HG02870 (cell line): ENCODE data around the gene SCGB1C2.
"Not testable (repeated sequence)": the region's sequence is repeated elsewhere in the genome, so short reads cannot be mapped to it uniquely, and the experiment has no call there.

ENCODE experiments used
- ATAC-seq: cut with Tn5 transposase; IDR thresholded peaks from one replicate; pipeline ENCODE4 v1.9.1; 2021; ENCODE audit warnings: mild to moderate bottlenecking, moderate library complexity; ENCODE audit not compliant: unreplicated experiment

The SCGB1C2 gene

DNA sequence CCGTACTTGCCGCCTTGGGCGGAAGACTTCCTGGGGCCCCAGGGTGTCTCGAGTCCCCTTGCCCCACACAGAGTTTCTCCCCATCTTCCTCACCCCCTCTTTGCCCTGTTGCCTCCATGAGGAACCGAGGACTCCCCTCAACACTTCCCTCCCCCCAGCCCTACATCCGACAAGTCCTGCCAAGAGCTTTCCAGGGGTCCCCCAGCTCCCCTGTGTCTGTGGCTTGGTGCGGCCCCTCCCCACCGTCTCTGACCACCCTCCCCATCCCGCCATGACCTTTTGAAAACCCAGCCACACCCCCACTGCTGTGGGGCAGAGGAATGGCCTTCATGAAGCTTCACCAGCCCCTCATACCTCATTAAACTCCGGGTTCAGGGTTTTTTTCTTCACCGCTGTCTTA is 11.4 kb downstream of the SCGB1C2 start:
- ATAC-seq, result no peak

DNA sequence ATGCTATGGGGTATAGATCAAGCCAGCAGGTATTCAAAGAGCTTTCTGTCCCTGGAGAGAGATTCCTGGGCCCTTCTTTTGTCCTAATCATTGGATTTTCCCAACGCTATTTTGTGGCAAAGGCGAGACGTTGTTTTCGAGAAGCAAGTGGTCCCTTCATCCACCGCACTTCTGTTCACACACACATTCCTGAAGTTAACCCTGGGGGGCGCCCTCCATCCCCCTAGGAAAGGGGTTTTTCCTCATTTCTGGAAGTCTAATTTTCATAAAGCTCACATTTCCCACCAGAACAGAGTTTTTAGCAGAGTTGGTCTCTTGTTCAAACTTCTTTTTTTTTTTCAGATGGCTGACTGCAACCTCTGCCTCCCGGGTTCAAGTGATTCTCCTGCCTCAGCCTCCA is 11.9 kb downstream of the SCGB1C2 start:
- no peak for ATAC-seq

DNA sequence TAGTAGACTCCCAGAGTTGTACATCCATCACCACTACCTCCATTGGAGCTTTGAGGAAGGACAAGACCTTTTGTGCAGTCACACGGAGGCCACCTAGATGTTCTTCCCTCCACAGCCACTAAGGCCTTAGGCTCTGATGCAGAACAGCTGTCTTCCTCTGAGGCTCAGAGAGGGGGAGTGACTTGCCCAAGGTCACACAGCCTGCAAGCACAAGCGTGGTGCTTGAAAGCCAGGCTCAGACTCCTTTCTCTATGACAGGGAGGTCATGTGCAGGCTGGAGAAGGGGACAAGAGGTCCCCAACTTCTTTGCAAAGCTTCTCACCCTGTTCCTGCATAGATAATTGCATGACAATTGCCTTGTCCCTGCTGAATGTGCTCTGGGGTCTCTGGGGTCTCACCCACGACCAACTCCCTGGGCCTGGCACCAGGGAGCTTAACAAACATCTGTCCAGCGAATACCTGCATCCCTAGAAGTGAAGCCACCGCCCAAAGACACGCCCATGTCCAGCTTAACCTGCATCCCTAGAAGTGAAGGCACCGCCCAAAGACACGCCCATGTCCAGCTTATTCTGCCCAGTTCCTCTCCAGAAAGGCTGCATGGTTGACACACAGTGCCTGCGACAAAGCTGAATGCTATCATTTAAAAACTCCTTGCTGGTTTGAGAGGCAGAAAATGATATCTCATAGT is 12.7 kb downstream of the SCGB1C2 start:
- no peak for ATAC-seq

DNA sequence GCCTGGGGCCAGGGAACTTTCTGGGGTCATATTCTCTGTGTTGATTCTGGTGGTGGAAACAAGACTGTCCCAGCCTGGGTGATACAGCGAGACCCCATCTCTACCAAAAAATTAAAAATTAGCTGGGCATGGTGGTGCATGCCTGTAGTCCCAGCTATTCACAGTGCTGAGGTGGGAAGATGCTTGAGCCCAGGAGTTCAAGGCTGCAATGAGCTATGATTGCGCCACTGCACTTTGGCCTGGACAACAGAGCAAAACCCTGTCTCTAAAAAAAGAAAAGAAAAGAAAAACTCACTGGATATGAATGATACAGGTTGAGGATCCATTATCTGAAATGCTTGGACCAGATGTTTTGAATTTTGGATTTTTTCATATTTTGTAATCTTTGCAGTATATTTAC is 13.6 kb downstream of the SCGB1C2 start:
- no peak for ATAC-seq

DNA sequence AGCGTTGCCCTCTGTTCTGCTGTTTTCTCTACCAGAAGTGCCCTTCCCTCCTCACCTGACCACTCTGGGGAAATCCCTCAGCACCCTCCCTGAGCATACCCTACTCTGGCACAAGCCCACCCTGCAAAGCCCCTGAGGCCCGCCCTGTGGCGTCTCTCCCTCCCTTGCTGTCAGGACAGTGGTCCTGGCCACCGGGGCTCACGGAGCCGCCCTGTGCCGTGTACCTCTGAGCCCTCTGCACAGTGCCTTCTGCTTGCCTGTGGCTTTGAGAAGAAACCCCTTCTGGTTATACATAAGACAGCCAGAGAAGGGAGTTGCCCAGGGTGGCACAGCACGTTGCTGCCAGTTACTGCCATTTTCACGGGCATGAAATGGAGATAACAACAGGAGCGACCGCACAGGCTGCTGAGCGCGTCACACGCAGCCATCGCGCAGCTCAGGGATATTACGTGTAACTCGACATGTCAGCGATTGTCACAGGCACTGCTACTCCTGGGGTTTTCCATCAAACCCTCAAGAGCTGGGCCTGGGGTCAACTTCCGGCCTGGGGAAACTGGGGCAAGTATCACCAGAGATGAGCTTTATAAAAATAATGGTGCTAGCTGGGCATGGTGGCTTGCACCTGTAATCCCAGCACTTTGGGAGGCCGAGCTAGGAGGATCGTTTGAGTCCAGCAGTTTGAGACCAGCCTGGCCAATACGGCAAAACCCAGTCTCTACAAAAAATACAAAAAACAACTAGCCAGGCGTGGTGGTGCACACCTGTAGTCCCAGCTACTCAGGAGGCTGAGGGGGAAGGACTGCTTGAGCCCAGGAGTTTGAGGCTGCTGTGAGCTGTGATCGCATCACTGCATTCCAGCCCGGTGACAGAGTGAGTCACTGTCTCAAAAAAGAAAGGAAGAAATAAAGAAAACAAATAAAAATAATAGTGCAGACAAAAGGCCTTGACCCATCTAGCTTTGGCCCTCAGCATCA is 14.8 kb downstream of the SCGB1C2 start:
- ATAC-seq, result no peak

DNA sequence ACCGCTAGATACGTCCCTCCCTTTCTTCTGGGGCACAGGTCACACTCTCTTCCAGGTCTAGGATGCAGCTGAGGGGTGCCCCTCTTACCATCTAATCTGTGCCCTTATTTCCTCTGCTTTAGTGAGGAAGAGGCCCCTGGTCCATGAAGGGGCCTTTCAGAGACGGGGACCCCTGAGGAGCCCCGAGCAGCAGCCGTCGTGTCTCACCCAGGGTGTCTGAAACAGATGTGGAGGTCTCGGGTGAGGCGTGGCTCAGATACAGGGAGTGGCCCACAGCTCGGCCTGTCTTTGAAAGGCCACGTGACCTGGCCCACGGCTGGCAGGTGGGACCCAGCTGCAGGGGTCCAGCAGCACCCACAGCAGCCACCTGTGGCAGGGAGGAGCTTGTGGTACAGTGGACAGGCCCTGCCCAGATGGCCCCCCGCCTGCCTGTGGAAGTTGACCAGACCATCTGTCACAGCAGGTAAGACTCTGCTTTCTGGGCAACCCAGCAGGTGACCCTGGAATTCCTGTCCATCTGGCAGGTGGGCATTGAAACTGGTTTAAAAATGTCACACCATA is 15.6 kb downstream of the SCGB1C2 start:
- ATAC-seq, result no peak

DNA sequence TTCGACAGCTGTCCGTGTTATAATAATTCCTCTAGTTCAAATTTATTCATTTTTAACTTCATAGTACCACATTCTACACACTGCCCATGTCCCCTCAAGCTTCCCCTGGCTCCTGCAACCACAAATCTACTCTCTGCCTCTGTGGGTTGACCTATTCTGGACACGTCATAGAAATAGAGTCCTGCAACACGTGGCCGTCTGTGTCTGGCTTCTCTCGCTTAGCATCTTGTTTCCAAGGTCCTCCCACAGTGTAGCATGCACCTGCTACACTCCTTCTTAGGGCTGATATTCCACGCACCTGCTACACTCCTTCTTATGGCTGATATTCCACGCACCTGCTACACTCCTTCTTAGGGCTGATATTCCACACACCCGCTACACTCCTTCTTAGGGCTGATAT is 16.5 kb downstream of the SCGB1C2 start:
- no peak for ATAC-seq

DNA sequence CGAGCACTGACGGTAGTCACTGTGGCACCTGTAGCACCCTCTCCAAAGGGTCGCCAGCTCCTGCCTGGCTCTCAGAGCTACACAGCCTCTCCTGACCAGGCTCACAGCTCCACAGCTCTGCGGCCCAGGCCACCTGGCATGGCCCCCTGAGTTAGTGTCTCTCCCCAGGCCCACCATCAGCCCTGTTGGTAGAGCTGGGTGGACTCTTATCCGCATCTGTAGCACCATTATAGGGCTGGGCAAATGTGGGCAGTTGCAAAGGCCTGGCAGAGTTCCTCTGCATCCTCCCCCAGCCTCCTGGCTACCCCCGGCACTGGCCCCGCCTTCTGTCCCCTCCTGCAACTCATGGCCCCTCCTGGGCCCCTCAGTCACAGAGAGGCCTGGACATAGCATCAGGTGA is 18.2 kb downstream of the SCGB1C2 start:
- no peak for ATAC-seq

DNA sequence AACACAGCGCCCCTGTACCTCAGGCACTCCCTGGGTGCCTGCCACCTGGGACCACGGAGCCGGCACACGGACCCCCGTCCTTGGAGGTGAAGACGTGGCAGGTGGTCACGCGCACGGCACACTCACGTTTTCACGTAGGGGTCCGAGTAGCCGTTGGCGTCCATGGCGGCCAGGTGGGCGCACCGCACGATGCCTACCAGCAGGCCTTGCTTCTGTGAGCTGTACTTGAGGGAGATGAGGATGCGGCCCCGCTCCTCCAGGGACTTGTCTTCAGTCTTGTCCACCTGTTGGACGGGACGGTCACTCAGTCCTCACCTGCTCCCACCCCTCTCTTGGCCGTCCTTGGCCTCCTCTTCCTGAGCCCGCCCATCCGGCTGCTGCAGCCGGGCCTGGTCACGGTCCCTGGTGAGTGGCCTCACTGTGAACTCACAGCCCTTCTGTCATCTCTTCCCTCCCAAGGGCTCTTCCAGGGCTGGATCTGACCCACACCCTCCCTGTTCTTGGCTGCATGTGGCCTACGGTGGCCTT is 18.8 kb downstream of the SCGB1C2 start:
- no peak for ATAC-seq

DNA sequence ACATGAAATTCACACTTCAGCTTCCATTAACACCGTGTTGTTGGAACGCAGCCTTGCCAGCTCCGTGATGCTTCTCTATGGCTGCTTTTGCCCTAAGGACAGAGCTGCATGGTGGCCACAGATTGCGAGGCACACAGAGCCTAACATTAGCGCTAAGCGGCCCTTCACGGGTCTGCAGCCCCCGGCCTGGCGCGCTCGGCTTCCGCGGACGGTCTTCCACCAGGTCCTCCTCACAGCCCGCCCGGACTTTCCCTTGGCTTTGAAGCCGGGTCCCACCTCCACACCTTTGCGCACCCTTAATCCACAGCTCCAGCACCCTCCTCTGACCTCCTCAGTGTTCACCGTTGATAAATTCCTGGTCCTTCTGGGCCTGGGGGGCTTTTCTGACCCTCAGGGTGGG is 19.6 kb downstream of the SCGB1C2 start:
- ATAC-seq, result no peak

DNA sequence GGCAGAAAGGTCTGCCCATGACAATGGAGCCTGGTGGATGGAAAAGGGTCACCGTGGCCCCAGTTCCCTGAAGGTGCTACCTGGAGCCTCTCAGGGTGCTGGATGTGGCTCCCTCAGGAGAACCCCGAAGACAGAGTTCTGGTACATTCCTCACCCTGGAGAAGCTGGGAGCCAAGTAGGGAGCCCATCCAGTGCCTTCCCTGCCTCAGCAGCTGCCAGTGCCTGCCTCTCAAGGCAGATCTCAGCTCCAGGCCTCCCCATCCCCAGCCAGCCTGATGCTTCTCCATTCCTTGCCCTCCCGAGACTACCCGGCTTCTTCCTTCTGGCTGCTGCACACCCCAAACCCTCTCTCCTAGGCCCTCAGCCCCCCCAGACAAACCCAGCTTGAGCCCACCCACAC is 20.5 kb downstream of the SCGB1C2 start:
- no peak for ATAC-seq

DNA sequence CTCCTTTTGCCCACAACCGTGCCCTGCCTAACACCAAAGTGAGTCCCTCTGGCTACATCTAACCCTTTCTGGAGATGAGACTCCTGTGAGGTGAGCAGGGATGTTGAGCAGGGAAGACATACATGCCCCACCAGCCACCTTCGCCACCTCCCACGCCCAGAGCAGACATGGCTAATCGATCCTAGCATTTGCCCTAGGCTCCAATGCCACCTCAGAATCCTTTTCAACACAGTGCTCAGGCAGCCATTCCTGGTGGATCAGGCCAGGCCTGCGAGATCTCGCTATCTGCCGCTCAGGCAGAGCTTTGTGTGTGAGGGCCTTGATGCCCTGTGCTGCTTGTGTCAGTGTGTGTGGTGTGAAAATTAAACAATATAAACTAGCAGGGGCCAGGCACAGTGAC is 21.0 kb downstream of the SCGB1C2 start:
- no peak for ATAC-seq

DNA sequence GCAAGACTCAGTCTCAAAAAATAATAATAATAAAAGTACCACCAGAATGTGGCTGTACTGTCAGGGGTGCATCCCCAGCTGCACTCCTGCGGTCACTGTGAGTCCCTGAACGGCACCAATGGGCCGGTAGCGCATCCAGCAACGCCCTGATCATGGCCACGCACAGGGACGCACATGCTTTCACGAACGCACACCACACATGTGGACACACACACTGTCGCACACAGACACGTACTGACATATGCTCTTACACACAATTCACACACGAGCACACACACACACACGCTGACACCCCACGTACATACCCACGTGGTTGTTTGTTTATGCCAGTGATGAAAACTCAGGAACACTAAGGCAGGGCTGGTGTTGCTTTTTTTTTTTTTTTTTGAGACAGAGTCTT is 22.2 kb downstream of the SCGB1C2 start:
- no peak for ATAC-seq

DNA sequence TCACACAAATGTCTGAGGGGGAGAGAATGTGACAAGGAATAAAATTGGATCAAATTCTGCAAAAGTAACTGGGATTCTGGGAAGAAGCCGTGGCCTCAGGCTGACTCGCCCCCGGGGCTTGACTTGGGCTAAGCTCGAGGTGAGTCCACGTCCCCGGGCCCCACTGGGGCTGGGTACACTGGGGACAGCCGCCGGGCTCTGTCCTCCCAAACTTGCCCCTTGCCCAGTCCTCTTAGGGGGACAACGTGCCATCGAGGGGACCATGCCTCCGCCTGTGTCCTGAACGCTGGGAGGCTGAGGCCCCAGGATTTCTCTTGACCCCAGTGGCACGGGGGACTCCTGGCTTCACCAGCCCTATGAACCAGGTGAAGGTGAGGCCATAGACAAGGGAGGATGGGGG is 23.0 kb downstream of the SCGB1C2 start:
- no peak for ATAC-seq

DNA sequence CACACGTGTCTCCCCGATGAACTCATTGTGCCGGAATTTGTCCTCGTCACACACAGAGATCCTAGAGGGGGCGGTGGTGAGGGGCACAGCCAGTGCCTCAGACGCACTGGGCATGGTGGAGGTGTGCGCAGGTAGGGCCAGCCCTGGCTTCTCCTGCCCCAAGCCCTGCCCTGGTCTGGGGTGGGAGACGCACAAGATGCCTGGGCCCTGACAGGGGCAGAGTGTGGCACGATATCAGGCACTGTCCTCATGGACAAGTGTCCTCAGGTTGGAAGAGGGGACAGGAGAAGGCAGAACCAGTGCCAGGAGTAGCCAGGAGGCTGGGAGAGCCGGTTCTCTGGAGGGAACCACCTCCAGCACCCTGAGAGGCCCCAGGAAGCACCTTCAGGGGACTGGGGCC is 24.1 kb downstream of the SCGB1C2 start:
- no peak for ATAC-seq

DNA sequence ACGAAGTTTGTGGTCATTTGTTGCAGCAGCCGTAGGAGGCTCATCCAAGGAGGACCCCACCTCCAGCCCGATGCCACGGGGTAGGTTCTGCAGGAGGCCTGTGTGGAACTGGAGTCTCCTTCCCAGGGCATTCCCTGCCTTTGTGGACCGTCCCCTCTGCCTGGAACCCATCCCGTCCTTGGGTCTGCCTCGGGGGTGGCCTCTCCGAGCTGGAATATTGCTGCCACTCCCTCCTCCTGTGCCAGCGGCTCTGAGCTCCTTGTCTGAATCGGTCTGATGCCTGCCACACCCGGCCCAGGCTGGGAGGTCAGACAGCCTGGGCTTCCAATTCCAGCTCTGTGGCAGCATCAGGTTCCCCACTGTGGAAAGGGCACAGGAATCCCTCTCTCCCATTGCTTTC is 25.3 kb downstream of the SCGB1C2 start:
- ATAC-seq, result no peak

DNA sequence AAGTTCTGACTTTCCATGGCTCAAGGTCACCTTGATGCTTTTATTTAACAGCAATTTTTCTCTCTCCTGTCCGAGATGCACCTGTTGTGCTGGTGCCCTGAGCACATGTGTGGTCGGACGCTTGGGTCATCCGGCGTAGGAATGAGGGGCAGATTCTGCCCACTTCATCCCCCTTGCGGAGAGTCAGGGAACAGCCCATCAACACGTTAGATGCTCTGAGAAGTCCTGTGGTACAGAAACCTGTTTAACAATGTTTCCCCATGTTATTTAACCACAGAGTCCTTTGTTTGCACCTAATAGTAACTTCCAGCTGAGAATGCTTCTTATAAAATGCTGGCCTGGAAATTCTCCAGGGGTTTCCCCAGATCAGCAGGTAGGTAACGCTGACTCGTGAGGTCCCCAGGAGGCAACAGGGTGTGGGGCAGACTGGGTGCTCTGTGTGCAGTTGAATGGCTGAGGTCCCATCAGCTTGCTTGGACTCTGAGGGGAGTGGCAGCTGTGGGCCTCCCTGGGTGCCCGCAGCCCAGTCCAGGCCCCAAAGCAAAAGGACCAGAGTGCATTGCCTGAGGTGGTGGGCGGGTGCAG is 26.2 kb downstream of the SCGB1C2 start:
- no peak for ATAC-seq

DNA sequence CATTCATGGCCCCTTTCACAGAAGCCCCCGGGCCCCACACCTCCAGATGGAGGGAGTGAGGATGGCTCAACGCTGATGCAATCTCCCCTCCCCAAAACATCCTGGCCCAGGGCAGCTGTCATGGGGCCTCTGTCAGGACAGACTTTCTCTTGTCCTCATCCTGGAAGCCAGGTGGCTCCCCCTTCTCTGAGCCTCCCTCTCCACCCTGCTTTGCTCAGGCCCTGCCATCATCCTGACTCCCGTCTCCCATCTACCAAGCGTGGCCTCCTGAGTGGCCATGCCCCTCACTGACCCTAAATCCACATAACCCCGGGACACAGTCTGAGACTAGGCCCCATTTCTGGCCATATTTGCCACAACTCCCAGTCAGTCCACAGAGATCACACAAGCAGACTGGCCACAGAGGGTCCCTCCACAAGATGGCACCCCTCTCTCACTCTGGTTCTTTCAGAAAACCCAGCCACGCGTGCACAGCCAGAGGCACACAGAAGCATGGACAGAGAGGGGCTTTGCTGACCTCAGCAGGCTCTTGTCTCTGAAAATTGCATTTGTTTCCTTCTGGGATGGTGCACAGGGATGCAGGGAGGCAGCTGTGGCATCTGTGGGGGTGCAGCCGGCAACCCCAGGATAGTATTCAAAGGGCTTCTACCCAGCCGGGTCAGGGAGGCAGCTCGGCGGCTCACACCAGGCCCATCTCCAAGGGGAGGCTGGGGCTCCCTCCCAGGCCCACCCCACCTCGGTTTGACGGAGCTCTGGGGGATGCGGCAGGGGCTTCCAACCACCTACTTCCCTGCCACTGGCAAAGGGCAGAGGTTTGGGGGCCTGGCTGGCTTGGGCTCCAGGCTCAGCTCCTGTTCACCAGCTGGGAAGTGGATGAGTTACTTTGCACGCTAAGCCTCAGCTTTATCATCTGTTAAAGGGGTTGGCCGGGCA is 27.2 kb downstream of the SCGB1C2 start:
- no peak for ATAC-seq

DNA sequence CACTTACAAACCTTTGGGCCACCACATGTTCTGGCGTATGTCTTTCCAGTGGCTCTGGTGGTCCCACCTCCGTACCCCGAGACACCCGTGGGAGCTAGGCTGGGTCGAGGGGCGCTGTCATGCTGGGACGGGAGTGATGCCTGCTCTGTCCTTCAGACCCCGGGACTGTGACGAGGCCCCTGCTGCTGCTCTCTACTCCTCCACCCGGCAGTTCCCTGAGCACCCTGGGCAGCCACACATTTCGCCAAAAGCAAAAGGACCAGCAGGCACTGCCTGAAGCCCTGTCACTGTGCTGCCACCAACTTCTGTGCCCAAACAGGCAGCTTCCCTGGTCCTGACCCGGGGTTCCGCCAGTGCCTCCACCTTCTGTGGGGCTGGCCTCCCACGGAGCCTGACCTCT is 28.6 kb downstream of the SCGB1C2 start:
- no peak for ATAC-seq

DNA sequence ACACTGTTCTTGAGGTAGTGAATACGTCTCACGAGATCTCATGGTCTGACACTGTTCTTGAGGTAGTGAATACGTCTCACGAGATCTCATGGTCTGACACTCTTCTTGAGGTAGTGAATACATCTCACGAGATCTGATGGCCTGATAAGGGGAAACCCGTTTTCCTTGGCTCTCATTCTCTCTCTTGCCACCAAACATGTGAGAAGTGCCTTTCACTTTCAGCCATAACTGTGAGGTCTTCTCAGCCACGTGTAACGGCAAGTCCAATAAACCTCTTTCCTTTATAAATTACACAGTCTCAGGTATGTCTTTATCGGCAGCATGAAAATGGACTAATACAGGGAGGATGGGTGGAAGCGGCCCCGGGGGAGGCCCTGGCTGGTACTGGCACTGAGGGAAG is 31.2 kb downstream of the SCGB1C2 start:
- ATAC-seq, result not testable (repeated sequence)
